Measurements from ENCODE around the gene ZNF785. TPM values are rescaled to one million over a fixed set of nuclear protein-coding genes. Genes with fewer than 3 reads are reported as not detected.
A peak's percentile ranks its signal among the peaks of the same experiment; 100 is the strongest.
"Not testable (repeated sequence)": the region's sequence is repeated elsewhere in the genome, so short reads cannot be mapped to it uniquely, and the experiment has no call there.

ZNF785 gene
- total RNA-seq, 1 experiment from 2014 or later = not detected

GRCh38 chr16:30548416-30549253 is 36.9 kb downstream of the ZNF785 start:
- in situ Hi-C loops (cut with HindIII; ENCODE audit: low sequenced_read_pairs) = no loop called here
- no peak for DNase-seq (ENCODE audit: low spot score)

GRCh38 chr16:30546115-30546514 is 39.4 kb downstream of the ZNF785 start:
- DNase-seq (ENCODE audit: low spot score) = no peak
- in situ Hi-C loops (cut with HindIII; ENCODE audit: low sequenced_read_pairs) = no loop called here

GRCh38 chr16:30543067-30543466 is 42.4 kb downstream of the ZNF785 start:
- no peak for DNase-seq (ENCODE audit: low spot score)
- in situ Hi-C loops (cut with HindIII; ENCODE audit: low sequenced_read_pairs) = no loop called here

- no peak for DNase-seq (ENCODE audit: low spot score)
- in situ Hi-C loops (cut with HindIII; ENCODE audit: low sequenced_read_pairs) = no loop called here
Measured at GRCh38 chr16:30541502-30542329, 43.8 kb downstream of the ZNF785 start.

- in situ Hi-C loops (cut with HindIII; ENCODE audit: low sequenced_read_pairs); DNase-seq (ENCODE audit: low spot score): not testable (repeated sequence)
Measured at GRCh38 chr16:30540916-30541464, 44.5 kb downstream of the ZNF785 start.

- not testable (repeated sequence) for DNase-seq (ENCODE audit: low spot score)
Measured at GRCh38 chr16:30539986-30540526, 45.4 kb downstream of the ZNF785 start.

DNA sequence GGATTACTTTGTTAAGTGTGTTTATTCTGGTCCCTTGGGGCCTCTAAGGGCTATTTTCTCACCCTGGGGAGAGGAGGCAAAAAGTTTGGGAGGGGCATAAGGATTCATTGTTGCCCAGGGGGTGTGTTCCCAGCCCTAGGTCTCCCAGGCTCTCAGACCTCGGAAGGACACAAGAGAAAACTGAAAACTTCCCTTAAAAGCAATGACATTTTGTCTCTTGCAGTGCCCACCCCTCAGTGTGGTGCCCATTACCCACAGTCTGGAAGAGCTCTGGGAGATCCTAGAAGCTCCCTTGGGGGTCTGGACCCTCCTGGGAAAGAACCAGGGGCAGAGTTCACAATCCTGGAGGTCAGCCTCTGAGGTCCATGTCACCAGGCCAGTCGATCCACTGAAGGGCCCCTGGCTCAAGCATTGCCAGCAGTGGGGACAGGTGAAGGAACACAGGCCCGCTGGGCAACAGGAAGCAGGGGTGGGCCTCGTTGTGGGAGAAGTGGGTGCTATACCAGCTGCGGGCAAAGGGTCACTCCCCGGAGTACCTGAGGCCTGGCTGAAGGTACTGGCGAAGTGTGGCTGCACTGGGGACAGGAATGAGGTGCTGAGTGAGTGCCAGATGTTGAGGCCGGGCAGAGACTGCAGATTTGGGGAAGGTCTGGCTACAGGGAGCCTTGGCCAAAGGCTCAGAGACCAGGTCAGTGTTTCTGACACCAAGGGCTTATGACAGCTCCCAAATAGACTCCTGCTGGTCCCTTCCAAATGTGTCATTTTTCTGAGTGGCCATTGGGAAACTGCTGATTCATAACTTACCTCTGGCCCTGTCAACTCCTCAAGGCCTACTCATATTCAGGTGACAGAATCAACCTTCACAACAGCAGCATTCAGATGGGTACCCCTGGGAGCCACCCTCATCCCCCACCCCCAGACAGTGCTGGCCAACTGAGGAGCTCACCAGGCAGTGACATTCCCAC is 46.2 kb downstream of the ZNF785 start:
- in situ Hi-C loops (cut with HindIII; ENCODE audit: low sequenced_read_pairs) = no loop called here
- DNase-seq (ENCODE audit: low spot score) = no peak

More at GRCh38 chr16:30539986-30540526, 45.4 kb downstream of the ZNF785 start:
- in situ Hi-C loops (cut with HindIII; ENCODE audit: low sequenced_read_pairs) = not testable (repeated sequence)

- DNase-seq (ENCODE audit: low spot score); in situ Hi-C loops (cut with HindIII; ENCODE audit: low sequenced_read_pairs): not testable (repeated sequence)
Measured at GRCh38 chr16:30536391-30537024, 49.0 kb downstream of the ZNF785 start.

DNA sequence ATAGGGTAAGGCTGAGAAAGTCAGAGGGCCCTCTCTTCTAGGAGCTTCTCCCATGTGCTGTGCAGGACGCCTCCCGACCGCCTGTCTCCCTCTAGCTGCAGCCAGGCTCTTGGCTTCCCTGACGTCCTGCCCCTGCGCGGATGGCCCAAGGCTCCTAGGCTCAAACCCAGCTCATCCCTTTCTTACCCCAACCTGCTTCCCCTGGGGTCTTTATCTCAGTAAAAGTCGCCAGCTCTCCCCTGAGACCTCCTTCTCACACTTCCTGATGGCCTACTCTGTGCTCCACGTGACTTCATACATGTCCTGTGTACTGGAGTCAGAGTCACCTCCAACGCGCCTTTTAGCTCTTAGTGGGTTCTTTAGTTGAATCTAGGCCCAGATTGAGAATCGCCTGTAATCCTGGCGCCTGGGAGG is 49.7 kb downstream of the ZNF785 start:
- in situ Hi-C loops (cut with HindIII; ENCODE audit: low sequenced_read_pairs) = no loop called here
- DNase-seq (ENCODE audit: low spot score) = peak; percentile 55

DNA sequence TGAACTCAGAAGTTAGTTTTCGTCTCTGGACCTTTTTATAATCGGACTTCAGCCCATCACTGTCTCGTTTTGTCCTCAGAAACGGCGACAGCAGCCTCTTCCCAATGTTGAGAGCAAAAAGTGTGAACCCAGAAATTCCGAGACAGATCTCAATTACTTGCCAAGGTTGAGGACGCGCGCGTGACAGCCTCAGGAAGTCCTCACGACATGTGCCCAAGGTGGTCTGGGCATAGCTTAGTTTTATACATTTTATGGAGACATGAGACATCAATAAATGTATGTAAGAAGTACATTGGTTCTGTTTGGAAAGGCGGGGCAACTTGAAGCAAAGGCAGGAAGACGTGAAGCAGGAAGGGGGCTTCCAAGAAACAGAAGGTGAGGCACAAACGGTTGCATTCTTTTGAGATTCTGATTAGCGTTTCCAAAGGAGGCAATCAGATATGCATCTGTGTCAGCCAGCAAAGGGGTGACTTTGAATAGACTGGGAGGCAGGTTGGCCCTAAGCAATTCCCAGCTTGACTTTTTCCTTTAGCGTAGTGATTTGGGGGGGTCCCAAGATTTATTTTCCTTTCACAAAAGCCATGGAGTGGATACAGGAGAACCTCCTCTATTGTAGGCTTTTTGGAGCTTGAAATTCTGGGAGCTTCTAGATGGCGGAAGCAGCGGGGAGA is 50.3 kb downstream of the ZNF785 start:
- no peak for DNase-seq (ENCODE audit: low spot score)
- in situ Hi-C loops (cut with HindIII; ENCODE audit: low sequenced_read_pairs) = no loop called here

- in situ Hi-C loops (cut with HindIII; ENCODE audit: low sequenced_read_pairs) = no loop called here
- peak; percentile 88 for DNase-seq (ENCODE audit: low spot score)
Measured at GRCh38 chr16:30534368-30535105, 51.0 kb downstream of the ZNF785 start, which contains the start of gene ZNF747. Gene ZNF747, minus strand, starts transcription at chr16:30534858. Its CDS starts 179 bp downstream, at chr16:30534679.

- in situ Hi-C loops (cut with HindIII; ENCODE audit: low sequenced_read_pairs) = no loop called here
- DNase-seq (ENCODE audit: low spot score) = no peak
Measured at GRCh38 chr16:30533748-30534367, 51.6 kb downstream of the ZNF785 start.

- in situ Hi-C loops (cut with HindIII; ENCODE audit: low sequenced_read_pairs) = no loop called here
- DNase-seq (ENCODE audit: low spot score) = no peak
Measured at GRCh38 chr16:30533146-30533522, 52.4 kb downstream of the ZNF785 start.

DNA sequence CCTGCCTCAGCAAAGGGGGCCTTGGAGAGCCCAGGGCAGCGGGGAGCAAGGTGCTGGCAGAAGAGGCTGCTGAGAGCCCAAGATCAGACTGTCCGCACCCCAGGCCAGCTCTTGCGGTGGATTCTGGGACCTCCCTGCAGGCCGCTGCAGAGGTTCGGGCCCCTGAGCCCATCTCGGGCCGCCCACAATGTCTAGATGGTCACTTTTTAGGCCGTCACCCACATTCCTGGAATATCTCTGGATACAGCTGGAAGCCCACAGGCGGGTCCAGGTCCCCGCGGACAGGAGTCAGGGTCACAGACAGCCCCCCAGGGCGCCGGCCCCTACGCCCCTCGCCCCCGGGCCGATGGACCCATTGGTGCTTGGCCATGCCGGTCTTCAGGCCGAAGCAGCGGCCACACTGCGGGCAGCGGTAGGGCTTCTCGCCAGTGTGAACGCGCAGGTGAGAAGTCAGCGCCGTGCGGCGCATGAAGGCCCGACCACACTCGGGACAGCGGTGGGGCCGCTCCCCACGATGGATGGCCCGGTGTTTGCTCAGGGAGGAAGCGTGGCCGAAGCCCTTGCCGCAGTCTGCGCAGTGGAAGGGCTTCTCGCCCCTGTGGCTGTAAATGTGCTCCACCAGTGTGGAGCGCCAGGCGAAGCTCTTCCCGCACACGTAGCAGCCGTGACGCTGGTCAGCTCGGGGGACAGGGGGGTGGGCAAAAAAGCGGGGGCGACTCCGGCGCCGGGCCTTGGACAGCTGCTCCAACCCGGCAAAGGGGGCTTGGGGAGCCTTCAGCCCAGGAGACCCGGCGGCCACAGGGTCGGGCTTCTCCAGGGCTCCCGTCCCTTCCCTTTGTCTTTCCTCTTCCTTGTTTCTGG is 53.0 kb downstream of the ZNF785 start:
- DNase-seq (ENCODE audit: low spot score) = no peak
- in situ Hi-C loops (cut with HindIII; ENCODE audit: low sequenced_read_pairs) = no loop called here
